GM20000 (cell line): ENCODE results near the gene SCNN1G.
"Not testable (repeated sequence)": the region's sequence is repeated elsewhere in the genome, so short reads cannot be mapped to it uniquely, and the experiment has no call there.

Source experiments
- DNase-seq: peaks from one replicate; pipeline ENCODE4 v3.0.0; 2012; ENCODE audit warnings: low spot score
- CTCF ChIP-seq: IDR thresholded peaks from 2 replicates; pipeline ENCODE4 v1.5.1; 2012; ENCODE audit warnings: mild to moderate bottlenecking, control low read depth; ENCODE audit errors: extremely low read depth, missing control alignments

Gene SCNN1G

GRCh38 chr16:23245268-23245667 is 62.7 kb downstream of the SCNN1G start:
- DNase-seq: no peak
- TF ChIP-seq CTCF: no peak

- no peak for DNase-seq
- TF ChIP-seq CTCF: no peak
These were observed 66.0 kb downstream of the SCNN1G start for GRCh38 chr16:23248261-23249194.

DNA sequence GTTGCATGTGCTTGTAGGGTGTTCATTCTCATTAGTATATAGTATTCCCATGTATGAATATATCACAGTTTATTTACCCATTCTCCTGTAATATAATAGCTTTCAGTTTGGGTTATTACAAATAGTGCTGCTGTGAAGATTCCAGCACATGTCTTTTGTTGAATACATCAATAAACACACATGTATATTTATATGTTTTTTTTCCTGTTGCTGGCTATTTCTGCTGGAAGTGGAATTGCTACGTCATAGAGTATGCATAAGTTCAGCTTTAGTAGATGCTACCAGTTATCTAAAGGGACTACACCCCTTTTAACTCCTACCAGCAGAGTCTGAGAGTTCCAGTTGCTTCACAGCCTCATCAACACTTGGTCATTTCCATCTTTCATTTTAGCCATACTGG is 67.3 kb downstream of the SCNN1G start:
- no peak for TF ChIP-seq CTCF

GRCh38 chr16:23252310-23252709 is 69.8 kb downstream of the SCNN1G start:
- TF ChIP-seq CTCF: no peak
- no peak for DNase-seq

More for the DNA sequence above, 67.3 kb downstream of the SCNN1G start:
- DNase-seq: no peak

- not testable (repeated sequence) for DNase-seq
These were observed 71.1 kb downstream of the SCNN1G start for GRCh38 chr16:23253650-23254049.

- DNase-seq: no peak
- no peak for TF ChIP-seq CTCF
These were observed 71.8 kb downstream of the SCNN1G start for GRCh38 chr16:23254338-23254737.

DNA sequence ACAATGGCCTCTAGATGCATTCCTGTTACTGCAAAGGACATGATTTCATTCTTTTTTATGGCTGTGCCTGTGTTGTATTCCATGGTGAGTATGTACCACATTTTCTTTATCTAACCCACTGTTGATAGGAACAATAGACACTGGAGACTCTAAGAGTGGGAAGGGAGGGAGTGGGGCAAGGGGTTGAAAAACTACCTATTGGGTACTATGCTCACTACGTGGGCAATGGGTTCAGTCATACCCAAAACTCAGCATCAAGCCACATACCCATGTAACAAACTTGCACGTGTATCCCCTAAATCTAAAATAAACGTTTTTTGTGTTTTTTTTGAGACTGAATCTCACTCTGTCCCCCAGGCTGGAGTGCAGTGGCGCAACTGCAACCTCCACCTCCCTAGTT is 72.5 kb downstream of the SCNN1G start:
- no peak for DNase-seq
- no peak for TF ChIP-seq CTCF

DNA sequence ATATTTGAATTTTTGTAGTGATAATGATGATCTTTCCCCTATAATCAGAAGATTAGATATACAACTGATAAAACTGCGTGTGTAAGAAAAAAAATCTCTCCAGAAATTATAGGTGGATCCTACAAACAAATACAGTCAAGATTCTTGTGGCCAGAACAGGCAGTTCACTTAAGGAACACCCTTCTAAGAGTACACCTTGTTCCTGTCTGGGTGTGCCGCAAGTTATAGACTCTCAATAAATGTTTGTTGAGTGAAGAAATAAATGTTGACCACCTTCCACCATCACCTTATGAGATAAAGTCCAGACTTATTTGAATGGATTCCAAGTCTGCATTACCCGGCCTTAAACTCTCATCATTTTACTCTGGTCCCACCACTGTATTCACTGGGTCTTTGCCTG is 73.9 kb downstream of the SCNN1G start:
- no peak for TF ChIP-seq CTCF
- no peak for DNase-seq
